ENCODE data around the gene CDR2L. TPM values are rescaled to one million over a fixed set of nuclear protein-coding genes. Genes with fewer than 3 reads are reported as not detected.
A peak's percentile ranks its signal among the peaks of the same experiment; 100 is the strongest.

CDR2L gene
- polyA plus RNA-seq, 3 donors, result 0.05 TPM; not detected in 2

- H3K27me3 ChIP-seq (ENCODE audit: control insufficient read depth in 2 of 2, insufficient read depth in 2 of 2, low read length in 2 of 2), result peaks cover 0 to 4% of the 10 kb centered on the region in 2 donors
- H3K9ac ChIP-seq (ENCODE audit: insufficient read depth, low read length, poor library complexity, severe bottlenecking), result no peak overlapping the region
- H2AFZ ChIP-seq (ENCODE audit: insufficient read depth, low read depth, low read length, poor library complexity, severe bottlenecking), result no peak overlapping the region
- no peak overlapping the region for H3K4me3 Mint-ChIP-seq
- no peaks in the 10 kb centered on the region for H3K4me1 ChIP-seq (ENCODE audit: control insufficient read depth in 1 of 2, insufficient read depth in 2 of 2, low read length in 2 of 2)
- H3K4me1 Mint-ChIP-seq, result peaks cover 6% of the 10 kb centered on the region
- WGBS (ENCODE audit: insufficient coverage), result 80% methylated on average over 3 of the region's 3 CpGs
- no peaks in the 10 kb centered on the region for H4K20me1 ChIP-seq (ENCODE audit: insufficient read depth, low read length)
- intact Hi-C loops (cut with micrococcal nuclease), result loop anchor here in 1 of 2 donors (10.0 kb wide), 1 partner anchor 206 kb away; the partner anchor contains the start of gene NHERF1
- H3K36me3 ChIP-seq (replicated peaks in 1 of 2; ENCODE audit: control insufficient read depth in 1 of 2, insufficient read depth in 2 of 2, low read length in 2 of 2), result no peaks in the 10 kb centered on the region
- H3K79me2 ChIP-seq (ENCODE audit: insufficient read depth, low read length), result no peaks in the 10 kb centered on the region
- TF ChIP-seq, protein P1, sequence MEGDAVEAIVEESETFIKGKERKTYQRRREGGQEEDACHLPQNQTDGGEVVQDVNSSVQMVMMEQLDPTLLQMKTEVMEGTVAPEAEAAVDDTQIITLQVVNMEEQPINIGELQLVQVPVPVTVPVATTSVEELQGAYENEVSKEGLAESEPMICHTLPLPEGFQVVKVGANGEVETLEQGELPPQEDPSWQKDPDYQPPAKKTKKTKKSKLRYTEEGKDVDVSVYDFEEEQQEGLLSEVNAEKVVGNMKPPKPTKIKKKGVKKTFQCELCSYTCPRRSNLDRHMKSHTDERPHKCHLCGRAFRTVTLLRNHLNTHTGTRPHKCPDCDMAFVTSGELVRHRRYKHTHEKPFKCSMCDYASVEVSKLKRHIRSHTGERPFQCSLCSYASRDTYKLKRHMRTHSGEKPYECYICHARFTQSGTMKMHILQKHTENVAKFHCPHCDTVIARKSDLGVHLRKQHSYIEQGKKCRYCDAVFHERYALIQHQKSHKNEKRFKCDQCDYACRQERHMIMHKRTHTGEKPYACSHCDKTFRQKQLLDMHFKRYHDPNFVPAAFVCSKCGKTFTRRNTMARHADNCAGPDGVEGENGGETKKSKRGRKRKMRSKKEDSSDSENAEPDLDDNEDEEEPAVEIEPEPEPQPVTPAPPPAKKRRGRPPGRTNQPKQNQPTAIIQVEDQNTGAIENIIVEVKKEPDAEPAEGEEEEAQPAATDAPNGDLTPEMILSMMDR (IDR thresholded peaks at IDR 0.05), result no peak
- DNase-seq, result no peak
- peaks cover 0 to 2% of the 10 kb centered on the region in 2 donors for H3K9me3 ChIP-seq (replicated peaks in 1 of 2; ENCODE audit: control insufficient read depth in 1 of 2, insufficient read depth in 1 of 2, low read length in 2 of 2)
- H3K27me3 Mint-ChIP-seq (ENCODE audit: low read depth in 3 of 3), result peaks cover 6 to 24% (median 13%) of the 10 kb centered on the region in 3 donors
- no peak overlapping the region for H3K27ac ChIP-seq (ENCODE audit: low read depth in 1 of 2, low read length in 2 of 2)
- no peak overlapping the region for H3K4me2 ChIP-seq (replicated peaks; ENCODE audit: extremely low read depth, low read length, poor library complexity, severe bottlenecking)
- no peak overlapping the region for H3K4me3 ChIP-seq (replicated peaks in 1 of 3; ENCODE audit: low read depth in 2 of 3, low read length in 3 of 3)
- H3K9me3 Mint-ChIP-seq, result peaks cover 0 to 7% (median 4%) of the 10 kb centered on the region in 7 donors
- no peak overlapping the region for H3K27ac Mint-ChIP-seq
- H3K36me3 Mint-ChIP-seq, result no peaks in the 10 kb centered on the region
Measured at GRCh38 chr17:74951065-74951464, 36.4 kb upstream of the CDR2L start.

- Histone ChIP-seq H3K36me3 (replicated peaks in 1 of 2; ENCODE audit: control insufficient read depth in 1 of 2, insufficient read depth in 2 of 2, low read length in 2 of 2) (no peaks in the 10 kb centered on the region), H3K27ac (ENCODE audit: low read depth in 1 of 2, low read length in 2 of 2) (no peak overlapping the region), H3K9ac (ENCODE audit: insufficient read depth, low read length, poor library complexity, severe bottlenecking) (no peak overlapping the region), H2AFZ (ENCODE audit: insufficient read depth, low read depth, low read length, poor library complexity, severe bottlenecking) (no peak overlapping the region), H3K4me1 (ENCODE audit: control insufficient read depth in 1 of 2, insufficient read depth in 2 of 2, low read length in 2 of 2) (no peaks in the 10 kb centered on the region), H4K20me1 (ENCODE audit: insufficient read depth, low read length) (no peaks in the 10 kb centered on the region), H3K4me3 (replicated peaks in 1 of 3; ENCODE audit: low read depth in 2 of 3, low read length in 3 of 3) (no peak overlapping the region), H3K4me2 (replicated peaks; ENCODE audit: extremely low read depth, low read length, poor library complexity, severe bottlenecking) (no peak overlapping the region), H3K27me3 (ENCODE audit: control insufficient read depth in 2 of 2, insufficient read depth in 2 of 2, low read length in 2 of 2) (peaks cover 0 to 9% of the 10 kb centered on the region in 2 donors), H3K79me2 (ENCODE audit: insufficient read depth, low read length) (no peaks in the 10 kb centered on the region), H3K9me3 (replicated peaks in 1 of 2; ENCODE audit: control insufficient read depth in 1 of 2, insufficient read depth in 1 of 2, low read length in 2 of 2) (peaks cover 5 to 10% of the 10 kb centered on the region in 2 donors)
- Mint-ChIP-seq H3K4me1 (peaks cover 6% of the 10 kb centered on the region), H3K27ac (peak overlapping the region in 1 of 7 donors; percentile 57), H3K4me3 (no peak overlapping the region), H3K36me3 (no peaks in the 10 kb centered on the region), H3K9me3 (peaks cover 4 to 13% (median 11%) of the 10 kb centered on the region in 7 donors), H3K27me3 (ENCODE audit: low read depth in 3 of 3) (peaks cover 8 to 26% (median 15%) of the 10 kb centered on the region in 3 donors)
- TF ChIP-seq, protein P1 (IDR thresholded peaks at IDR 0.05), result no peak
- intact Hi-C loops (cut with micrococcal nuclease), result loop anchor here in 1 of 2 donors (10.0 kb wide), 1 partner anchor 207 kb away; the partner anchor contains the start of gene NHERF1
- 82% methylated on average over 21 of the region's 32 CpGs for WGBS (ENCODE audit: insufficient coverage)
- no peak for DNase-seq
Measured at GRCh38 chr17:74951680-74952421, 35.6 kb upstream of the CDR2L start.

All from CD14-positive monocyte (primary cell).